Mononuclear cell (primary cell): ENCODE measurements around the gene EAPP. TPM values are rescaled to one million over a fixed set of nuclear protein-coding genes. Genes with fewer than 3 reads are reported as not detected.
"Not testable (repeated sequence)": the region's sequence is repeated elsewhere in the genome, so short reads cannot be mapped to it uniquely, and the experiment has no call there.

Experiments
- H3K27me3 ChIP-seq: 2 replicates; pipeline ENCODE4 v1.6.0; 2011; ENCODE audit warnings: low read length, control low read depth; ENCODE audit not compliant: insufficient read depth
- H3K4me1 ChIP-seq: 2 replicates; pipeline ENCODE4 v1.5.1; 2011; ENCODE audit warnings: mild to moderate bottlenecking, low read length, control low read depth; ENCODE audit not compliant: insufficient read depth
- H3K4me3 ChIP-seq: 2 replicates; pipeline ENCODE4 v1.5.1; 2011; ENCODE audit warnings: mild to moderate bottlenecking, low read length, moderate library complexity
- H3K9me3 ChIP-seq: 2 replicates; pipeline ENCODE4 v1.5.1; 2011; ENCODE audit warnings: low read depth, mild to moderate bottlenecking, control low read depth, low read length
- total RNA-seq: library from RNA; depleted of rRNA; stranded (reverse); fragments of >200 nt; gene quantifications from one replicate; pipeline ENCODE4 v1.2.3, GENCODE V29; 2012

EAPP gene
- total RNA-seq, 1 donor = 124 TPM

GRCh38 chr14:34505124-34505491 lies 34.4 kb downstream of the EAPP start:
- not testable (repeated sequence) for H3K4me1 ChIP-seq, H3K27me3 ChIP-seq, H3K9me3 ChIP-seq, H3K4me3 ChIP-seq

- H3K4me3 ChIP-seq, H3K9me3 ChIP-seq, H3K27me3 ChIP-seq: not testable (repeated sequence)
Observed at GRCh38 chr14:34504027-34504426, 35.5 kb downstream of the EAPP start.

GRCh38 chr14:34502545-34503225 lies 36.8 kb downstream of the EAPP start:
- H3K4me1 ChIP-seq = no peaks in the 10 kb centered on the region
- no peak overlapping the region for H3K4me3 ChIP-seq
- H3K9me3 ChIP-seq = no peaks in the 10 kb centered on the region
- H3K27me3 ChIP-seq = no peaks in the 10 kb centered on the region

More at GRCh38 chr14:34504027-34504426, 35.5 kb downstream of the EAPP start:
- not testable (repeated sequence) for H3K4me1 ChIP-seq

GRCh38 chr14:34502001-34502400 lies 37.5 kb downstream of the EAPP start:
- no peaks in the 10 kb centered on the region for H3K9me3 ChIP-seq
- no peaks in the 10 kb centered on the region for H3K27me3 ChIP-seq
- no peak overlapping the region for H3K4me3 ChIP-seq
- peaks cover 1% of the 10 kb centered on the region for H3K4me1 ChIP-seq

- Histone ChIP-seq H3K9me3 (no peaks in the 10 kb centered on the region), H3K27me3 (no peaks in the 10 kb centered on the region), H3K4me3 (no peak overlapping the region), H3K4me1 (peaks cover 6% of the 10 kb centered on the region)
Observed at GRCh38 chr14:34501004-34501580, 38.4 kb downstream of the EAPP start.

GRCh38 chr14:34498684-34499412 lies 40.7 kb downstream of the EAPP start:
- no peaks in the 10 kb centered on the region for H3K9me3 ChIP-seq
- no peaks in the 10 kb centered on the region for H3K27me3 ChIP-seq
- H3K4me3 ChIP-seq = no peak overlapping the region

GRCh38 chr14:34496679-34497513 lies 42.6 kb downstream of the EAPP start:
- no peak overlapping the region for H3K4me3 ChIP-seq
- no peaks in the 10 kb centered on the region for H3K27me3 ChIP-seq
- peaks cover 6% of the 10 kb centered on the region for H3K4me1 ChIP-seq
- H3K9me3 ChIP-seq = no peaks in the 10 kb centered on the region

More at GRCh38 chr14:34498684-34499412, 40.7 kb downstream of the EAPP start:
- peaks cover 6% of the 10 kb centered on the region for H3K4me1 ChIP-seq

GRCh38 chr14:34496007-34496678 lies 43.4 kb downstream of the EAPP start:
- Histone ChIP-seq H3K4me3 (no peak overlapping the region), H3K9me3 (no peaks in the 10 kb centered on the region), H3K27me3 (no peaks in the 10 kb centered on the region), H3K4me1 (peaks cover 6% of the 10 kb centered on the region)

GRCh38 chr14:34489324-34489723 lies 50.2 kb downstream of the EAPP start:
- Histone ChIP-seq H3K9me3 (no peaks in the 10 kb centered on the region), H3K4me1 (no peaks in the 10 kb centered on the region), H3K27me3 (no peaks in the 10 kb centered on the region), H3K4me3 (no peak overlapping the region)

GRCh38 chr14:34488528-34488927 lies 51.0 kb downstream of the EAPP start:
- no peaks in the 10 kb centered on the region for H3K9me3 ChIP-seq
- no peak overlapping the region for H3K4me3 ChIP-seq
- no peaks in the 10 kb centered on the region for H3K4me1 ChIP-seq
- no peaks in the 10 kb centered on the region for H3K27me3 ChIP-seq

GRCh38 chr14:34484726-34485125 lies 54.8 kb downstream of the EAPP start:
- Histone ChIP-seq H3K27me3 (no peaks in the 10 kb centered on the region), H3K4me3 (no peak overlapping the region), H3K9me3 (no peaks in the 10 kb centered on the region), H3K4me1 (no peaks in the 10 kb centered on the region)

GRCh38 chr14:34482463-34482862 lies 57.0 kb downstream of the EAPP start:
- no peak overlapping the region for H3K4me3 ChIP-seq
- H3K9me3 ChIP-seq = no peaks in the 10 kb centered on the region
- H3K4me1 ChIP-seq = no peaks in the 10 kb centered on the region
- H3K27me3 ChIP-seq = no peaks in the 10 kb centered on the region

- H3K4me3 ChIP-seq = no peak overlapping the region
- H3K9me3 ChIP-seq = no peaks in the 10 kb centered on the region
- H3K4me1 ChIP-seq = no peaks in the 10 kb centered on the region
- H3K27me3 ChIP-seq = no peaks in the 10 kb centered on the region
Observed at GRCh38 chr14:34479694-34480093, 59.8 kb downstream of the EAPP start.

GRCh38 chr14:34478261-34478660 lies 61.2 kb downstream of the EAPP start:
- no peaks in the 10 kb centered on the region for H3K4me1 ChIP-seq
- H3K27me3 ChIP-seq = no peaks in the 10 kb centered on the region
- no peak overlapping the region for H3K4me3 ChIP-seq
- H3K9me3 ChIP-seq = no peaks in the 10 kb centered on the region
